K562 (cell line): Measurements from ENCODE around the gene CLDN7. TPM values are rescaled to one million over a fixed set of nuclear protein-coding genes. Genes with fewer than 3 reads are reported as not detected.

Experiments
- ARHGAP35 ChIP-seq: fragments of 450-650 bp; IDR thresholded peaks from 2 replicates; pipeline ENCODE4 v1.6.1; 2018; ENCODE audit not compliant: partially characterized antibody
- CREM ChIP-seq: IDR thresholded peaks from 2 replicates; pipeline ENCODE4 v1.6.1; 2014; ENCODE audit warnings: antibody characterized with exemption, low read depth
- HNRNPL ChIP-seq: fragments of 200-400 bp; formaldehyde crosslinking; IDR thresholded peaks from 2 replicates; pipeline ENCODE4 v1.6.1; 2017; ENCODE audit warnings: low read depth, mild to moderate bottlenecking, low read length
- JUN ChIP-seq, 2 experiments: sonication (generic) in 1 of 2; formaldehyde crosslinking in 1 of 2; IDR thresholded peaks; 2 replicates each; pipeline versions ENCODE4 v1.6.1 to v1.8.0; 2012 to 2022; ENCODE audit warnings: borderline replicate concordance in 2 of 2, mild to moderate bottlenecking in 2 of 2, improper control_type of control experiment in 1 of 2, low read depth in 1 of 2, low read length in 1 of 2, missing genetic modification reagents in 1 of 2
- PHF8 ChIP-seq: fragments of 200-600 bp; sonication (generic); IDR thresholded peaks from 2 replicates; pipeline ENCODE4 v1.6.1; 2012; ENCODE audit warnings: mixed run types, mild to moderate bottlenecking, inconsistent platforms, low read length, moderate library complexity, borderline replicate concordance
- RBM22 ChIP-seq: fragments of 200-400 bp; formaldehyde crosslinking; IDR thresholded peaks from 2 replicates; pipeline ENCODE4 v1.6.1; 2018; ENCODE audit warnings: low read length, low read depth; ENCODE audit not compliant: poor library complexity, severe bottlenecking
- SMARCB1 ChIP-seq: IDR thresholded peaks from 2 replicates; pipeline ENCODE4 v1.6.1; 2011; ENCODE audit warnings: improper control_type of control experiment, low read depth; ENCODE audit not compliant: insufficient read length
- TAF9B ChIP-seq: fragments of 450-650 bp; IDR thresholded peaks from 2 replicates; pipeline ENCODE4 v1.6.1; 2018; ENCODE audit warnings: mild to moderate bottlenecking; ENCODE audit not compliant: partially characterized antibody
- ZKSCAN3 ChIP-seq: fragments of 250-450 bp; sonication (Bioruptor Pico); IDR thresholded peaks from 2 replicates; pipeline ENCODE4 v1.4.0; 2020
- ZNF431 ChIP-seq: sonication (generic); formaldehyde crosslinking; IDR thresholded peaks from 2 replicates; pipeline ENCODE4 v1.8.0; 2022; ENCODE audit warnings: mild to moderate bottlenecking, missing genetic modification reagents
- polyA plus RNA-seq, 8 experiments: library from polyadenylated mRNA; depleted of rRNA in 4 of 8; stranded (reverse) in 5 of 8; unstranded in 3 of 8; fragments of >200 nt; fragmentation: Nextera tagmentation in 2 of 8; fragmentation: Illumina TruSeq in 1 of 8; extraction: Ambion mirVana in 2 of 8; extraction: Trizol in 1 of 8; gene quantifications; 2 replicates each; pipeline versions ENCODE4 v1.2.1 to v1.2.3, GENCODE V29; 2011 to 2014; ENCODE audit warnings: inconsistent platforms in 1 of 8, missing spikeins in 1 of 8
- total RNA-seq, 7 experiments: library from RNA; depleted of rRNA in 6 of 7; stranded (reverse); fragments of >200 nt in 6 of 7; fragmentation: Illumina TruSeq in 2 of 7; extraction: Trizol in 2 of 7; gene quantifications; 2 replicates each; pipeline versions ENCODE4 v1.2.1 to v1.2.3, GENCODE V29; 2011 to 2021; ENCODE audit warnings: low replicate concordance in 1 of 7
- TF ChIP-seq, protein P1 (sequence below), 2 experiments: fragments of 450-650 bp in 1 of 2; sonication (generic) in 1 of 2; formaldehyde crosslinking in 1 of 2; IDR thresholded peaks; 2 replicates each; pipeline versions ENCODE4 v1.7.1 to v1.9.0; 2016 to 2022; ENCODE audit warnings: inconsistent platforms in 1 of 2, mild to moderate bottlenecking in 1 of 2, missing genetic modification reagents in 1 of 2
- TF ChIP-seq, protein P2 (sequence below): fragments of 250-450 bp; sonication (Bioruptor Pico); IDR thresholded peaks from 2 replicates; pipeline ENCODE4 v1.8.0; 2021; ENCODE audit warnings: moderate library complexity, mild to moderate bottlenecking, inconsistent platforms
- TF ChIP-seq, protein P3 (sequence below): fragments of 450-650 bp; formaldehyde crosslinking; IDR thresholded peaks from 2 replicates; pipeline ENCODE4 v1.4.0; 2020; ENCODE audit warnings: mild to moderate bottlenecking, moderate library complexity

Gene CLDN7
- total and polyA plus RNA-seq, 9 of the 15 experiments (the other 6 are each of a cell fraction or from before 2014, with no cell fraction given) = 2.2 to 14.5 (median 7.6) TPM

DNA sequence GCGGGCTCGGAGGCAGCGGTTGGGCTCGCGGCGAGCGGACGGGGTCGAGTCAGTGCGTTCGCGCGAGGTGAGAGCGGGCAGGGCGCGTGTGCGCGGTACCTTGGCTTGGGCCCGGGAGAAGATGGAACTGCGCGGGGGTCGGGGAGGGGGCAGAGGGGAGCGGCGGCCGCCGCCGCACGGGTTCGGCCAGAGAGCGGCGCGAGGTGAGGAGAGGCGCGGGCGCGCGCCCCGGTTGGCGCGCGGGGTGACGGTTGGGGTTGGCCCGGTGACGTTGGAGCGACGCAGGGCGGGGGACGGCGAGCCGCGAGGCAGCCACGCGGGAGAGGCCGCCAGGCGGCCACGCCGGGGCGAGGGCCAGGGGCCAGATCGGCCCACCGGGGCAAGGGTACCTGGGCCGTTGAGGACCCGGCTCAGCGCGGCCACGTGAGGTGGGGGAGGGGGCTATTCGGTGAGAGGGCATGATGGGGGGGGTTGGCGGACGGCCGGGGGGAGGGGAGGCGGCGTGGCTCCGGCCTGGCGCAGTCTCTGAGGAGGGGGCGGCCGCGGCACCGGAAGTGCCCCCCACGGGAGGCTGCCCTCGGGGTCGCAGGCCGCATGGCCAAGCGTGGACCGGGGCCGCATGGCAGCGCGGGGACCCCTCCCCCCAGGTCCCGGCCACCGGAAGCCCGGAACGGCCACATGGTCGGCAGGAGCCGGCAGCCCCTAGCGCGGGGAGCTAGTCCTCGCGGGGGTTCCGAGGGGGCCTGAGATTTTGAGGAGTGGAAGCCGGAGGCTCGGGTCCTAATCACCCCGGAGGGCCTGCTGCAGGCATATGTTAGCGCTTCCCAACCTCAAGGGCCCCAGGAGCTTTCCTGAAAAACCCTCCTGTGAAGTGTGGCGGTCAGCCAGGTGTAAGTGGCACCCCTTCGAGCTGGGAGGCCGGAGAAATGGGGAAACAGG is 45.7 kb upstream of the CLDN7 start (continued):
- TF ChIP-seq, protein P1, sequence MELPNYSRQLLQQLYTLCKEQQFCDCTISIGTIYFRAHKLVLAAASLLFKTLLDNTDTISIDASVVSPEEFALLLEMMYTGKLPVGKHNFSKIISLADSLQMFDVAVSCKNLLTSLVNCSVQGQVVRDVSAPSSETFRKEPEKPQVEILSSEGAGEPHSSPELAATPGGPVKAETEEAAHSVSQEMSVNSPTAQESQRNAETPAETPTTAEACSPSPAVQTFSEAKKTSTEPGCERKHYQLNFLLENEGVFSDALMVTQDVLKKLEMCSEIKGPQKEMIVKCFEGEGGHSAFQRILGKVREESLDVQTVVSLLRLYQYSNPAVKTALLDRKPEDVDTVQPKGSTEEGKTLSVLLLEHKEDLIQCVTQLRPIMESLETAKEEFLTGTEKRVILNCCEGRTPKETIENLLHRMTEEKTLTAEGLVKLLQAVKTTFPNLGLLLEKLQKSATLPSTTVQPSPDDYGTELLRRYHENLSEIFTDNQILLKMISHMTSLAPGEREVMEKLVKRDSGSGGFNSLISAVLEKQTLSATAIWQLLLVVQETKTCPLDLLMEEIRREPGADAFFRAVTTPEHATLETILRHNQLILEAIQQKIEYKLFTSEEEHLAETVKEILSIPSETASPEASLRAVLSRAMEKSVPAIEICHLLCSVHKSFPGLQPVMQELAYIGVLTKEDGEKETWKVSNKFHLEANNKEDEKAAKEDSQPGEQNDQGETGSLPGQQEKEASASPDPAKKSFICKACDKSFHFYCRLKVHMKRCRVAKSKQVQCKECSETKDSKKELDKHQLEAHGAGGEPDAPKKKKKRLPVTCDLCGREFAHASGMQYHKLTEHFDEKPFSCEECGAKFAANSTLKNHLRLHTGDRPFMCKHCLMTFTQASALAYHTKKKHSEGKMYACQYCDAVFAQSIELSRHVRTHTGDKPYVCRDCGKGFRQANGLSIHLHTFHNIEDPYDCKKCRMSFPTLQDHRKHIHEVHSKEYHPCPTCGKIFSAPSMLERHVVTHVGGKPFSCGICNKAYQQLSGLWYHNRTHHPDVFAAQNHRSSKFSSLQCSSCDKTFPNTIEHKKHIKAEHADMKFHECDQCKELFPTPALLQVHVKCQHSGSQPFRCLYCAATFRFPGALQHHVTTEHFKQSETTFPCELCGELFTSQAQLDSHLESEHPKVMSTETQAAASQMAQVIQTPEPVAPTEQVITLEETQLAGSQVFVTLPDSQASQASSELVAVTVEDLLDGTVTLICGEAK (IDR thresholded peaks at IDR 0.05) = 0 out of 2 replicates have a peak, but pooled peaks have one; percentile 18
- TF ChIP-seq, protein P1 (CRISPR knock-in tag; IDR thresholded peaks at IDR 0.05) = no peak
- TF ChIP-seq ZKSCAN3 = no peak
- no peak for TF ChIP-seq ARHGAP35
- TF ChIP-seq, protein P2, sequence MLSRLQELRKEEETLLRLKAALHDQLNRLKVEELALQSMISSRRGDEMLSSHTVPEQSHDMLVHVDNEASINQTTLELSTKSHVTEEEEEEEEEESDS (CRISPR knock-in tag) = no peak
- TF ChIP-seq, protein P3, sequence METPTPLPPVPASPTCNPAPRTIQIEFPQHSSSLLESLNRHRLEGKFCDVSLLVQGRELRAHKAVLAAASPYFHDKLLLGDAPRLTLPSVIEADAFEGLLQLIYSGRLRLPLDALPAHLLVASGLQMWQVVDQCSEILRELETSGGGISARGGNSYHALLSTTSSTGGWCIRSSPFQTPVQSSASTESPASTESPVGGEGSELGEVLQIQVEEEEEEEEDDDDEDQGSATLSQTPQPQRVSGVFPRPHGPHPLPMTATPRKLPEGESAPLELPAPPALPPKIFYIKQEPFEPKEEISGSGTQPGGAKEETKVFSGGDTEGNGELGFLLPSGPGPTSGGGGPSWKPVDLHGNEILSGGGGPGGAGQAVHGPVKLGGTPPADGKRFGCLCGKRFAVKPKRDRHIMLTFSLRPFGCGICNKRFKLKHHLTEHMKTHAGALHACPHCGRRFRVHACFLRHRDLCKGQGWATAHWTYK (CRISPR knock-in tag) = no peak
- peak; percentile 45; the same call in 1 of the 2 replicates for TF ChIP-seq PHF8
- no peak for TF ChIP-seq SMARCB1
- TF ChIP-seq TAF9B = no peak
- no peak for TF ChIP-seq JUN (IDR thresholded peaks at IDR 0.05; ENCODE audit: borderline replicate concordance, low read depth, low read length)
- TF ChIP-seq JUN (CRISPR knock-in tag; IDR thresholded peaks at IDR 0.05; ENCODE audit: borderline replicate concordance) = no peak
- peak; percentile 37 for TF ChIP-seq HNRNPL
- TF ChIP-seq CREM = peak; percentile 80
- TF ChIP-seq RBM22 = no peak
- no peak for TF ChIP-seq ZNF431 (CRISPR knock-in tag)
